SW480 (cell line): ENCODE data around the gene BASP1.
"Not testable (repeated sequence)": the region's sequence is repeated elsewhere in the genome, so short reads cannot be mapped to it uniquely, and the experiment has no call there.

Source experiments
- DNase-seq: peaks from one replicate; pipeline ENCODE4 v3.0.0-alpha.2; 2016; ENCODE audit warnings: low spot score

Gene BASP1

DNA sequence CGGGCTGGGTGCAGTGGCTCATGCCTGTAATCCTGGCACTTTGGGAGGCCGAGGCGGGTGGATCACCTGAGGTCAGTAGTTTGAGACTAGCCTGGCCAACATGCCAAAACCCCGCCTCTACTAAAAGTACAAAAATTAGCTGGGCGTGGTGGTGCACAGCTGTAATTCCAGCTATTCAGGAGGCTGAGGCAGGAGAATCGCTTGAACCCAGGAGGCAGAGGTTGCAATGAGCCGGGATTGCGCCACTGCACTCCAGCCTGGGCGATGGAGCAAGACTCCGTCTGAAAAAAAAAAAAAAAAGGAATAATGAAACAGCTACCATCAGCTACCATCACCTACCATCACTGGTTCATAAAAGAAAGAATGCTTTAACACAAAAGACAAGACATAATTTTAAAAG is 25.9 kb upstream of the BASP1 start:
- not testable (repeated sequence) for DNase-seq

DNA sequence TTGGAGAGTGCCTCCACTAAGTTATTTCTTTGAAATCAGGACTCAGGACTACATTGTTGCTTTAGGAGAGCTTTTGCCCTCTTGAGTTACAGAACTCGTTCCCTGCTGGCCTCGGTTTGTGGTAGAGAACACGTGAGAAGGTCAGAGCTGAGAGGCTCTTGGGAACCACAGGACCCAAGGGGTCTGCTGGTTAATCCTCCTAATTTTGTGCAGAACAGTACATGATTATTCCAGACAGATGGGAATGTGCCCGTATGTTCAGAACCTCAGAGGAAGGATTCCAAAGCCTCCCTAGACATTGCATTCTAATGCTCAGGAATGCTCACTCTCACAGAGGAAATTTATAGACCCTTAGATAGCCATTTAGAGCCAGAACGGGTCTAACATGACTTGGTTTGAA is 25.2 kb upstream of the BASP1 start:
- no peak for DNase-seq

DNA sequence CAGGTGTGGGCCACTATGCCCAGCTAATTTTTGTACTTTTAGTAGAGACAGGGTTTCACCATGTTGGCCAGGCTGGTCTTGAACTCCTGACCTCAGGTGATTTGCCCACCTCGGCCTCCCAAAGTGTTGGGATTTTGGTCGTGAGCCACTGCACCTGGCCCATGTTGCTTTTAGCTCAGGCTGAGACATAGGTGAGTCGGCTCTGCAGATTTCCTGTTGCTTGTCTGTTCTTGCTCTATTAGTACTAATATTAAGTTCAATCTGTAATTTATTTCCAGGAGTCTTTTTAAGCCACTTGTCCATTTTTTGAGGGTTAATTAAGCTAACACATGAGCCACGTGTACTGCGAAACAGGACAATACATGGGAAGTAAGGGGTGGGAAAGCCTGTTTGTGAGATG is 21.4 kb upstream of the BASP1 start:
- no peak for DNase-seq

DNA sequence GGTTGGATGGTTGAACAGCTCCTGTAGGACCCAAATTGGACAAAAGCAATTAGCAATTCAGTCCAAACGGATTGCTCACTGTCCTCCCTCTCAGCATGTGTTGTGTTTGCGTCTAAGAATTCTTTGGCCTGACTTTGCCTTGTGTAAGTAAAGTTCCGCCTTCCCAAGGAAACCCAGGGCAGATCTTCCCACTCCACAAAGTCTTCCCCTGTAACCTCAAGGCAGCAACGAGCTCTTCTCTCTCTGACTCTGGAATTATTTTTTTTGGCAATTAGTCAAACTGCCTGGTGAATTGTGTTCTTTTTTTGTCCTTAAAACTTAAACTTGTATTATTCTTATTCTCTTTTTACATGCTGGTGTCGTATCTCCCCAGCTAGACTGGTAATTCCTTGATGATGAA is 20.7 kb upstream of the BASP1 start:
- DNase-seq, result no peak

DNA sequence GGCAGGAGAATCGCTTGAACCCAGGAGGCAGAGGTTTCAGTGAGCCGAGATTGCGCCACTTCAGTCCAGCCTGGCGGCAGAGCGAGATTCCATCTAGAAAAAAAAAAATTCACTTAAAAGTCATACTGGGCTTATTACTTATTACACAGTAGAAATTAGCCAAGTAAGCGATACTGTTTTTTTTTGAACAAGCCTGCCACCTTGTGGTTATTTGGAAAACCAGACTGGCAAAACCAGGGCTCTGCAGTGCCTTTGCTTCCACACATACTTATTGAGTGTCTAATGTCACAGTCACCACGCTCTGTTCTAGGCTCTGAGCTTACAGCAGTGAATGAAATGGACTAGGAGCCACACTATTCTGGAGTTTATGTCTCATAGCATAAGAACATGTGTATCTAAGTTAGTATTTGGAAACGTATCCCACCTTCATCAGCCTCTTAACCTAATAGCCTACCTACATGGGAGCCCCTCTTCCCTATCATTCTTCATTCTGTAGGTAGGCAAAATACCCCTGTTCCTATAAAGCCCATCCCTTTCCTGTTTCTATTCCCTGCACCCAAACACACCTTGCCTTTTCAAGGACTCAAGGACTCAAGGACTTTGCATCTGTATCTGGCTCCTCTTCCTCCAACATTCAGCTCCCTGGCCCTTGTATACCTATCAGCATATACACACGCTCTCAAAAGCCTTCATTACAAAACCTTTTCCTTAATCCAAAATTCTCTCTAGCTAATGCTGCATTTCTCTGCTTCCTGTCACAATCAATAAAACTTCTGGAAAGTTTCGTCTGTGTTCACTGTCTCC is 13.9 kb upstream of the BASP1 start:
- DNase-seq, result peak; percentile 84

DNA sequence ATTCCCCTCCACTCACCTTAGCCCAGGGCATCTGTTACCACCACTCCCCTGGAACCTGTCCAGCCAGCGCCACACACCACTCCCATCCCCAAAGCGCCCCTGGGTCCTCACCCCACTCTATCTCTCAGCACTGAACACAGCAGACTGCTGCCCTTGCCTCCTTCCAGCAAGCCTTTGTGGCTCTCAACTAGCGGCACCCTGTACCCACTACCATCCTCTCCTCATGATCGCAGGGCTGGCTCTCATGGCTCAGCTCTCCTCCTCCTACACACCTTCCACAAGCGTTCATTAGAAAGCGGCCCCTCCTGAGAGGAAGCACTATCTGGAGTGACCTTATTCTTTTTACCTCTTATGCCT is 13.3 kb upstream of the BASP1 start:
- DNase-seq, result no peak

DNA sequence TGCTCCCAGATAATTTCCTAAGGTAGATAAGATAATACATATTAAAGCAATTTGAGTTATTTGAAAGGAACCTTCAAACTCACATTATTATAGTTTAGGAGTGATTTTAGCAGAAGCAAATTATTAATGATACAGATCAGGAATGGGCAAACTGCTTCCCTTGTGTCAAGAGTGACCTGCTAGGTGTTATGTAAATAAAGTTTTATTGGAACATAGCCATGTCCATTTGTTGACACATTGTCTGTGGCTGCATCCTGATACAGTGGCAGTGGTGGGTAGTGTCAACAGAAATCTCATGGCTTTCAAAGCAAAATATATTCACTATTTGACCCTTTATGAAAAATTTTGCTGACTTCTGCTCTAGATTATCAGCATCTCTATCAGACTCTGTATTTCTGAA is 11.4 kb upstream of the BASP1 start:
- no peak for DNase-seq

DNA sequence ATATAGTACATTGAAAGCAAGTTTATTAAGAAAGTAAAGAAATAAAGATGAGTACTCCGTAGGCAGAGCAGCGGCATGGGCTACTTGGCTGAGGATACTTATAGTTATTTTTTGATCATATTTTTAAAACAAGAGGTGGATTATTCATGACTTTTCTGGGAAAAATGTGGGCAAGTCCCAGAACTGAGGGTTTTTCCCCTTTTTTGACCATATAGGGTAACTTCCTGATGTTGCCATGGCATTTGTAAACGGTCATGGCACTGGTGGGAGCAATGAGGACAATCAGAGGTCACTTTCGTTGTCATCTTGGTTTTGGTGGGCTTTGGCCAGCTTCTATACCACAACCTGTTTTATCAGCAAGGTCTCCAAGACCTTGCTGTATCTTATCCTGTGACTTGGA is 5.2 kb upstream of the BASP1 start:
- DNase-seq, result no peak

DNA sequence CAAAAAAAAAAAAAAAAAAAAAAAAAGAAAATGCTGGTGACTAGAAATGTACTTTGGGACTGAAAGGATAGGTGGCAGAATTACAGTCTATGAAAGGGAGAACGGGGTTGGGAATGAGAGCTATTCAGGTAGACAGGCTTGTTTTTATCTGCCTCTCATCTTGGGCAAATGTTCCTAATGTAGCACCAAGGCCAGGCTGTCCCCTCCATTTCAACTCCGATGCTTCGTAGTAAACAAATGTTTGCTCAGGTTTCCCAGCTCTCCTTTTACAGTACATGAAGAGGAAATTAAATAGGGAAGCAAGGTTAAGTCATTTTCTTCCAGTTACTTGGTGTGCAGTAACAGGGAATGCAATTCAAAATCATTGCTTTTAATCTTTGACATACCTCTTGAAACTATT is 4.4 kb upstream of the BASP1 start:
- DNase-seq, result no peak

DNA sequence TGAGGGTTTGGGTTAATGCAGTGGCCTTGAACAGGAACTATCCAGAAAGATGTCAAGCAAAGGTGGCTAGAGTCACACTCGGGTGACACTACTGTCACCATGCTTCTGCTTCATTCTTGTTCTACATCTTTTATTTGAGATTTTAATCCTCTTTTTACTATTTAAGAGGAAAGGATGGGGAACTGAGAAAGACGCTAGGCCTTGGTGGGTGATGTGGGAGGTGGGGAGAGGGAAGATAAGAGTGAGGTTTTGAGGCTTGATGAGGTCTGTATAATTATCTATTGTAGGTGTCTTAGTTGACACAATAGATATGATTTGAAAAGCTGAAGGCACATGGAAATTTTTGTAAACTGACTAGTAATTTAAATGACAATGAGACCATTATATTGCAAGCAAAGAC is 3.5 kb upstream of the BASP1 start:
- no peak for DNase-seq

DNA sequence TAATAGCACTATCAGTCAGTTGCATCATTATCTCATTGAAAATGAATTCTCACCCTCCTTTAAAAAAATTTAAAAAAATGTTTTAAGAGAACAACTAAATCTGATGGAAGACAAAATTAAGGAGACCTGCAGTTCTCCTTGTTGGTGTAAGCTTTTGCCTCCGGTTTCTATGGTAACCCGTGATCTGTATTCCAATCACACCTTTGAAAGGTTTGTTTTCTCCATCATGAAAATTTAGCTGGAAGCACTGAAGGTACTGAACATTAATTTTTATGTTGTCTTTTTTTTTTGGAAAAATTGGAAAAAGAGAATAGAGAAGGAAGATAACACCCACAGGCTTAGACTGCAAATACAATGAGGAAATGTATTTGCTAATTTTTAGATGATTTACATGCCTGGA is 2.5 kb upstream of the BASP1 start:
- DNase-seq, result no peak

DNA sequence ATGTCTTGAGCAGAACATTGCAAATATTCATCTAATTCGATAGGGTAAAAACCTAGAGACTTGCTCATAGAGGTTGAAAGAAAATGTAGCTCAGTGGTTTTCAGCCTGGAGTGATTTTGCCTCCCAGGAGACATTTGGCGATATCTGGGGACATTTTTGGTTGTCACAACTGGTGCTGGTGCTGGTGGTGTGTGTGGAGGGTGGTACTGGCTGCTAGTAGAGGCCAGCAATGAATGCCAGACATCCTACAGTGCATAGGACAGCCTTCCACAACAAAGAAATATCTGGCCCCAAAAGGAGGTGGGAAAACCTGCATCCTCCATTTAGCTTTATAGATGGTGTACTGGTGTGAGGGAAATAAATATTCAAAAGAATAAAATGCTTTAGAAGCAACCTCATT is 2.1 kb upstream of the BASP1 start:
- no peak for DNase-seq

DNA sequence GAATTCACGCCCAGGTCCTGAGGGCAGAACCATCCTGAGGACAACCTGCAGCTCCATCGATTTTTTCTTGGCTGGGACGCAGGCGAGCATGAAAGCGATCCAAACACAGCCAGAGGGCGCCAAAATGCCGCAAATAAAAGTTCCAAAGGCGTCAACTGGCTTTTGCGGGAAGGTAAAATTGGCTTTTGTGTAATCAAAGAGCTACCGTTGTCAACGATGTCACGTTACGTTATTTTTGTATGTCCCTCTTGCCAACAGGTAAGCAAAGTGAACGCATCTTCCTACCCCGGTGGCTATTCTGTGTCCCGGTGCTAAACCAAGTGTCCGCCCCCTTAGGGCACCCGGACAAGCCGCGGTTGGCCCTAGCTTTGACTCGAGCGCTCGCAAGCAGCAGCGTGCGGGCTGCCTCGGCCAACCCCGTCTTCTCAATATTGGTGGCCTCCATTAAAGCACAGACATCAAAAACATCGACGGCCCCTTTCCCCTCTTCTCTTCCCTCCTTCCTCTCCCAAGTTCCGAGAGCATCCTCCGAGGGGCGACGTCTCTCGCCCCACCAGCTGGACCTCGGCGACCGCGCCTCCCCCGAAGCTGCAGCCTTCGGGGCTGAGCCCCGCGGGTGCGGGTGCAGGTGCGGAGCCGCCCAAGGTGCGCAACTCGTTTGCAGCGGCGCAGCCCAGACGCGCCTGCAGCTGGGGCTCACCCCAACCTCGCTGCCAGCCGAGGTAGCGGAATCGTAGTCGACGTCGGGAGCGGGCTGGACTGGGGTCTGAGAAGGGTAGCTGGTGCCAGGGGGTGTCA is 1.1 kb upstream of the BASP1 start:
- peak; percentile 82 for DNase-seq

DNA sequence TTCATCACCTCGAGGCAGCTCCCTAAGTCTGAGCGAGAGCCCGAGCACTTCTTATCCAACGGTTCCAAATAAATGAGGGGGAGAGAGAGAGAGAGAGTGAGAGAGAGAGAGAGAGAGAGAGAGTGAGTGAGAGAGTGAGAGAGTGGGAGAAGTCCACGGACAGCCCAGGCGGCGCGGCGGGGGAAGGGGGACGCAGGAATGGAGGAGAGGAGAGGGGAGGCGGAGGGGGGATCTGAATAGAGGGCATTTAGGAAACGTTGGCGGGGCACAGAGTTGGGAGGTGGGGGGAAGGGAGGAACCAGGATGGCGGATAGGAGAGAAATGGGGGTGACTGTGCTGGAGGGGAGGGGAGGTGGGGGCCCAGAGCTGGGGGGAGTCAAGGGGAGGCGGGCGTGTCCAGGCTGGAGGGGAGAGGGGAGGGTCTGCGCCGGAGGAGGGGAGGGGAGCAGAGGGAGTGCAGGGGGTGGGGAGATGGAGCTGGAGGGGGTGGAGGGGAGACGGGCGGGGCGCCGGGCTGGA is 398 bp upstream of the BASP1 start:
- no peak for DNase-seq

DNA sequence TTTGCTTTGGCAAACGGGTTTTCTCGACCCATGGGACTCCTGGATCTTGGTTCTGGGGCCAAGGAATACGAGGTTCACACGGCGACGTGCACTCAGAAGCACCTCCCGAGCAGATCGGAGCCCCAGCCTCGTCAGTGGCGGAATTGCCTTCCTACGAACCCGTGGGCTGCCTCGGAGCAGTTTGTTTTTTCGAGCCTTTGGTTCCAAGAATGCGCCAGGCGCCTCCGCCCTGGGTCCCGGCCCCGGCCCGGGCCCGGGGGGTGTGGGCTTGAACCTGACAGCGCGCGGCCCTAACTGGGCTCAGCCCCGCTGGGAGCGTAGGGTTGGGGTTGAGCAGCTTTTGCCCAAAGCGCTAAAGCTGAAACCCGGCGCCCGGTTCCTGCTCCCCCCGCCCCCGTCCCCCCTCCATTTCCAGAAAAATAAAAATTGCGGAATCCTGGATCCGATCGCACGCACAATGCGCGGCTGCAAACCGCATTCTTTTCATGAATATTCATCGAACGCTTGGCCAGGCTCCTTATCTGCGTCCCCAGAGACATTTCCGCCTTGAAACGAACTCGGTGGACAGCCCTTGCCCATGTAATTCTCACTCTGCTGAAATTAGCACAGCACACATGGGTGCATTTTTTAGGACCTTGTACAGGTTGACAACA is 1.0 kb downstream of the BASP1 start:
- DNase-seq, result no peak

DNA sequence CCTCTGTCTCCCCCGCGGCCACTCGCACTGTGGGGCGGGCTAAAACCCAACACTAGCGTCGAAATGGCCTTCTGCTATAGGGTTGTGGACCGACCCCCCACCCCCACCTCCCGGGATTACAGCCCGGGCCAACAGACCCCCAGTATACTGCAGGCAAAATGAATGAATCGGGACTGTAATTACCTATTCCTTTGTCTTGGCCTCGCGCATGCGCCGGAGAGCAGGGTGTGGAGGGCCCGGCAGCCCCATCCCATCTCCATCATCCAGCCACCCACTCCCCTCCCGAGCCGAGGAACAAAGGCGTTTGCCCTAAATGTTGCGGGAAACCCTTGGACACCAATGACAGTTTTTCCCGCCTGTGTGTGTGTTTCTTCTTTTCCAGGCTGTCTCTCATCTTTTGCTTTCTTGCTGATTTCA is 1.6 kb downstream of the BASP1 start:
- no peak for DNase-seq

DNA sequence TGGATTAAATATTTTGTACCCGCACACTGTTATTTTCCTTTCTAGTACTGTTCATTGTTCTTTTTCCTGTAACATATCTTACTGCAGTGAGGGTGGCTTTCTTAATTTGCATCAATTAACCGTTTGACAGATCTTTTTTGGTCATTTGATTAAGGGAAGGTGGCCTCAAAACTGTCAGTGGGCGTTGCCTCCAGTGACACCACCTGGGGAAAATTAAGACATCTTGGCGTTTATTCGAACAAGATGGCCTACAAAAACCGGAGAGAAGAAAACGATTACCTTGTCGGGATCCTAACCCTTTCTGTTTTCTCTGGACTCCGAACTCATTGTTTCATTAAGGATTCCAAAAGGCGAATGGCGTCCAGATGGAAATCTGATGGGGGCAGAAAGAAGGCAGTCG is 2.0 kb downstream of the BASP1 start:
- no peak for DNase-seq

DNA sequence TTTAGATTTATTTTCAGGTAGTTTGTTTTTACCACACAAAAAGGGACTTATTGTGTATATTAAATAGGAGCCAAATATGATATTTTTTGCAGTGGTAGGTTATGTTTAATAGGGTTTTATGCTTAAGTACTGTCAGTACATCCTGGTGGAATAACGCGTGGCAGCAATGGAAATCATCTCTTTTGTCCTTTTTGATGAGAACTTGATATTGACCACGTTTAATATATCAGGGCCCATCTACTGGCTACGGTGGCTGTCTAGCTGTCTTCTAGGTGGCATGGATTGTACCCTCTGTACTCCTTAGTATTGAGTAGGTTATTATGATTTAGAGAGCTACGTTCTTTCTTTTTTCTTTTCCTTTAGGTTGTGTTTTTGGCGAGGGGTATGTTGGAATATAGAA is 2.6 kb downstream of the BASP1 start:
- no peak for DNase-seq

DNA sequence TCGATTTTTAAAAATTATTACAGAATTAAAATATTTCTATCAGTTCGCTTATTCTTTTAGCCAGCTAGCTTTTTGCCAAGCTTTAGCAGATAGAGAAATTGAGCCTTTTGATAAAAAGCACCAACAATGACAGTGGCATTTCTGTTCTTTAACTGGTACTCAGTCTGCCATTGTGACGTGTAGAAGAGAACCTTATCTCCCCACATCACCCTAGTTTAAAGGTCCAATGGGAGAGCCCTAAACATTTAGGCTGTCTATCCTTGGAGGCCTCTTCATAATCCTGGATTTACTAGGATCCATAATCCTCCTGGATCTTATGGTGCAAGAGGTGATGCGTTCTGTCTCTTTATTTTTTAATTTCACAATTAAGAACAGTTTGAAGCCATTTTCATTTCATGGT is 3.0 kb downstream of the BASP1 start:
- no peak for DNase-seq

DNA sequence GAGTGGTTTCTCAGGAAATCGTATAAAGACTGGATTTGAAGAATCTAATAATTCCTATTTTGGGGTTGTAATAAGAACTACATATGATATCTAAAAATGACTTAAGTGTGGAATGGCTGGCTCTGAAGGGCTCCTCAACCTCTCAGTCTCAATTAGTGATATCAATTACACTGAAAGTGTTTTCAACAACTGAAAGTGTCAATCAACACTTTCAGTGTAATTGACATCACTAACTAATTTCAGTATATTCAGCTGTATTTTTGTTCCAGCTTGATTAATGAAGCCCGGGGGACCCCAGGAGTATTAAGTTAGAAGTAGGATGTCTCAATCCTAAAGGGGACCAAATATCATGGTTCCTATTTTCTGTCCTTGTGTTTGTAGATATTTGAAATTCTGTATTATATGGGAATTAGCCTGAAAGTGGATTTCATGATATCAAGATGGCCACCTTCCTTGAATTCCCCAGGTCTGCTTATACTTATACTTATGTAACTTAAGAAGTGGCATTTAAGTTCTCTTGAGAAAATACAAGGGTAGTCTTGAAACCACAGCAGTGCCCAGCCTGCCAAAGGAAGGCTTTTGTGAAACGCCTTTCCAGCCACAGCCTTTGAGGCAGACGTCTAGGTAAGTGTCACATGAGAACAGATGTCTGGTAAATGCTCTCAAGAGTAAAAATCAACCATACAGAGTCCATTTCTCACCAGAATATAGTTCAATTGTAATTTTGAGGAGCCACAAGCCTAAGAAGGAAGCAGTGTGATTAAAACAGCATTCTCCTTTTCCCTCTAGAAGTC is 4.6 kb downstream of the BASP1 start:
- DNase-seq, result no peak

DNA sequence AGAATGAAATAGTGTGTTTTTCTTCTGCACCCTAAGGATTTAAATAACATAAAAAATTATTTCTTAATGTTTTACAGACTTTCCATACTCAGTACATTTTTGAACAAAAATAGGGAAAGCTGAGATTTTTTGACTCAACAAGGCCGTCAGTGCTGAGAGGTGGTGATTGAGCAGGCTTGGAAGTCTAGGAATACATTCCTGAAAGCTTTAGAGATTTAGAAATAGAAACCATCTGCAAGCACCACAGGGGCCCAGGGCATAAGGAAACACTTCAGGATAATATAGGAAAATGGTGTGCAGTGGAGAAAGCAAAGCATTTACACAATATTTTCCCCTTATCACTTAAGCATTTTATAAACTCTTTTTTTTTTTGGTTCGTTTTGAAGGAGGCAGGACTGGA is 5.2 kb downstream of the BASP1 start:
- DNase-seq, result no peak
